Effector memory CD8-positive, alpha-beta T cell (primary cell): ENCODE results near the gene AZU1.
A peak's percentile ranks its signal among the peaks of the same experiment; 100 is the strongest.
"Not testable (repeated sequence)": the region's sequence is repeated elsewhere in the genome, so short reads cannot be mapped to it uniquely, and the experiment has no call there.

Experiments
- ATAC-seq: fragments of 150-1000 bp; cut with Tn5 transposase; replicated peaks from 2 replicates; pipeline ENCODE4 v1.10.0; 2021; ENCODE audit warnings: mild to moderate bottlenecking, moderate library complexity
- DNase-seq, 3 experiments: peaks; one replicate each; pipeline ENCODE4 v3.0.0; 2021
- H3K27ac Mint-ChIP-seq, 2 donors: one replicate each; pipeline ENCODE4 v1.8.0; 2022; ENCODE audit warnings: mild to moderate bottlenecking in 2 of 2, mixed read lengths in 2 of 2, moderate library complexity in 2 of 2
- H3K27me3 Mint-ChIP-seq, 2 donors: one replicate each; pipeline ENCODE4 v1.8.0; 2022; ENCODE audit warnings: mixed read lengths in 2 of 2
- H3K36me3 Mint-ChIP-seq: one replicate; pipeline ENCODE4 v1.8.0; 2022; ENCODE audit warnings: mild to moderate bottlenecking, moderate library complexity, mixed read lengths; ENCODE audit not compliant: insufficient read depth
- H3K4me1 Mint-ChIP-seq, 2 donors: one replicate each; pipeline ENCODE4 v1.8.0; 2022; ENCODE audit warnings: low read depth in 2 of 2, mixed read lengths in 2 of 2
- H3K4me3 Mint-ChIP-seq, 2 donors: one replicate each; pipeline ENCODE4 v1.8.0; 2022; ENCODE audit warnings: mild to moderate bottlenecking in 2 of 2, mixed read lengths in 2 of 2, moderate library complexity in 2 of 2
- H3K9me3 Mint-ChIP-seq, 2 donors: one replicate each; pipeline ENCODE4 v1.8.0; 2022; ENCODE audit warnings: mixed read lengths in 2 of 2

The AZU1 gene

DNA sequence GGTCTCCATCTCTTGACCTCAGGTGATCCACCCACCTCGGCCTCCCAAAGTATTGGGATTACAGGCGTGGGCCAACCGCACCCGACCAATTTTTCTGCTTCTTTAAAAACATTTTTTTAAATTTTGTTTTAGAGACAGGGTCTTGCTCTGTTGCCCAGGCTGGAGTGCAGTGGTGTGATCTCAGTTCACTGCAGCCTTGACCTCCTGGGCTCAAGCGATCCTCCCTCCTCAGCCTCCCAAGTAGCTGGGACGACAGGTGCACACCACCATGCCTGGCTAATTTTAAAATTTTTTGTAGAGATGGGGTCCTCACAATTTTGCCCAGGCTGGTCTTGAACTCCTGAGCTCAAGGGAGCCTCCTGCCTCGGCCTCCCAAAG is 15.2 kb downstream of the AZU1 start:
- not testable (repeated sequence) for H3K4me3 Mint-ChIP-seq, ATAC-seq, H3K27ac Mint-ChIP-seq, H3K9me3 Mint-ChIP-seq, DNase-seq, H3K4me1 Mint-ChIP-seq
- H3K27me3 Mint-ChIP-seq: peaks cover 40 to 62% of the 10 kb centered on the region in 2 donors
- peaks cover 13% of the 10 kb centered on the region for H3K36me3 Mint-ChIP-seq

DNA sequence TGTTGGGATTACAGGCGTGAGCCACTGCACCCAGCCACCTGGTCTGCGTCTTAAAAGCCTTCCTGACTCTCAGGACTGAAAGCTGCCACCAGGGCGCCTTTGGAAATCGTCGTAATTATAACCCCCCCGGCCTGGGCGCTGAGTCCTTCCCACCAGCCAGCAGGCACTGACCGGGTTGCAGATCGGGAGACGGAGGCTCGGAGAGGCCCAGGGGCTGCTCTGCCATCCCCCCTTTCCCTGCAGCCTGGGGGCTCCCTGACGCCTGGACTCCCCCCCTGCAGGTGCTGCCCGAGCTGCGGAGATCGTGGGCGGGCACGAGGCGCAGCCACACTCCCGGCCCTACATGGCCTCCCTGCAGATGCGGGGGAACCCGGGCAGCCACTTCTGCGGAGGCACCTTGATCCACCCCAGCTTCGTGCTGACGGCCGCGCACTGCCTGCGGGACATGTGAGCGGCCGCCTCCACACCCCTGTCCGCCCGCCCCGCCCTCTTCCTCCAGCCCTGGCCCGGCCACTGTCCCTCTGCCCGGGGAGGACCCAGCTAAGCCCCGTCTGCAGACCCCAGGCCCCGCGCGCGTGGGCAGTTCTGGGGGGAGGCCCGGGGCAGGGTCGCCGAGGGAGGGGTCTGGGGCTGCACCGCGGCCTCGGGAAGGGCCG is 15.7 kb downstream of the AZU1 start:
- no peaks in the 10 kb centered on the region for H3K9me3 Mint-ChIP-seq
- peaks cover 13% of the 10 kb centered on the region for H3K36me3 Mint-ChIP-seq
- H3K27ac Mint-ChIP-seq: no peak overlapping the region
- no peak overlapping the region for H3K4me3 Mint-ChIP-seq
- no peak for DNase-seq
- H3K27me3 Mint-ChIP-seq: peaks cover 45 to 67% of the 10 kb centered on the region in 2 donors
- peaks cover 6 to 7% of the 10 kb centered on the region in 2 donors for H3K4me1 Mint-ChIP-seq
- ATAC-seq: no peak

DNA sequence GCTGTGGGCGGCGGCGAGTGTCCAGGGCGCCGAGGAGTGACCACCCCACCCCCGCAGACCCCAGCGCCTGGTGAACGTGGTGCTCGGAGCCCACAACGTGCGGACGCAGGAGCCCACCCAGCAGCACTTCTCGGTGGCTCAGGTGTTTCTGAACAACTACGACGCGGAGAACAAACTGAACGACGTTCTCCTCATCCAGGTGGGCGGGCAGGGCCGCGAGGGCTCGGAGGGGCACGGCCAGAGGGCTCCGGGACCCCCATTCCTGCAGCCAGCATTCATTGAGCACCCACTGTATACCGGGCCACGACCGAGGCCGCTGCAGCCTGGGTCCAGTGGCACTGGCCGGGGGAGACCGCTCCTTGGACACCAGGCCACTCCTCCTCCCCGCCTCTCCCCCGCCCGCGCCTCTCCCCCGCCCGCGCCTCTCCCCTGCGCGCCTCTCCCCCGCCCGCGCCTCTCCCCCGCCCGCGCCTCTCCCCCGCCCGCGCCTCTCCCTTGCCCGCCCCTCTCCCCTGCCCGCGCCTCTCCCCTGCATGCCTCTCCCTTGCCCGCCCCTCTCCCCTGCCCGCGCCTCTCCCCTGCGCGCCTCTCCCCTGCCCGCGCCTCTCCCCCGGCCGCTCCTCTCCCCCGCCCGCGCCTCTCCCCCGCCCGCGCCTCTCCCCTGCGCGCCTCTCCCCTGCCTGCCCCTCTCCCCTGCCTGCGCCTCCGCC is 16.4 kb downstream of the AZU1 start:
- no peak for DNase-seq

DNA sequence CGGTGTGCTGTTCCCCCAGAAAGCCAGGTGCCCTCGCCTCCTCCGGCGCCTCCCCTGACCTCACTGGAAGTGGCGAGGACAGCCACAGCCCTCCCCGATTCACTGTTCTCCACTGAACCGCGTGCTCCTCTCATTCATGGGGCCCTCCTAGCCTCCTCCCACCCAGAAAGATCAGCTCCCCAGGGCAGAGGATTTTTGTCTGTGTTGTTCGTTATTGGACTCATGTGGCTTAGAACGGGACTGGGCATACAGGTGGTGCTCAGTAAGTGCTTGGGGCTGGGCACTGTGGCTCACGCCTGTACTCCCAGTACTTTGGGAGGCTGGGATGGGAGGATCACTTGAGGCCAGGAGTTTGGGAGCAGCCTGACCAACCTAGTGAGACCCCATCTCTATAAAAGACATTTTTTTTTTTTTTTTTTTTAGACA is 16.9 kb downstream of the AZU1 start:
- Mint-ChIP-seq H3K27me3 (peaks cover 43 to 73% of the 10 kb centered on the region in 2 donors), H3K4me1 (peaks cover 6 to 7% of the 10 kb centered on the region in 2 donors), H3K4me3 (peak overlapping the region; percentile 52 to 54), H3K9me3 (no peaks in the 10 kb centered on the region), H3K36me3 (peaks cover 13% of the 10 kb centered on the region), H3K27ac (peak overlapping the region in 1 of 2 donors; percentile 35)
- DNase-seq: no peak
- peak; percentile 60 for ATAC-seq

More for the DNA sequence above, 16.4 kb downstream of the AZU1 start:
- H3K4me1 Mint-ChIP-seq: peaks cover 6 to 7% of the 10 kb centered on the region in 2 donors
- H3K9me3 Mint-ChIP-seq: no peaks in the 10 kb centered on the region
- peak overlapping the region in 1 of 2 donors; percentile 35 for H3K27ac Mint-ChIP-seq
- H3K27me3 Mint-ChIP-seq: peaks cover 48 to 73% of the 10 kb centered on the region in 2 donors
- H3K36me3 Mint-ChIP-seq: peaks cover 13% of the 10 kb centered on the region
- peak overlapping the region; percentile 52 to 54 for H3K4me3 Mint-ChIP-seq
- ATAC-seq: no peak

DNA sequence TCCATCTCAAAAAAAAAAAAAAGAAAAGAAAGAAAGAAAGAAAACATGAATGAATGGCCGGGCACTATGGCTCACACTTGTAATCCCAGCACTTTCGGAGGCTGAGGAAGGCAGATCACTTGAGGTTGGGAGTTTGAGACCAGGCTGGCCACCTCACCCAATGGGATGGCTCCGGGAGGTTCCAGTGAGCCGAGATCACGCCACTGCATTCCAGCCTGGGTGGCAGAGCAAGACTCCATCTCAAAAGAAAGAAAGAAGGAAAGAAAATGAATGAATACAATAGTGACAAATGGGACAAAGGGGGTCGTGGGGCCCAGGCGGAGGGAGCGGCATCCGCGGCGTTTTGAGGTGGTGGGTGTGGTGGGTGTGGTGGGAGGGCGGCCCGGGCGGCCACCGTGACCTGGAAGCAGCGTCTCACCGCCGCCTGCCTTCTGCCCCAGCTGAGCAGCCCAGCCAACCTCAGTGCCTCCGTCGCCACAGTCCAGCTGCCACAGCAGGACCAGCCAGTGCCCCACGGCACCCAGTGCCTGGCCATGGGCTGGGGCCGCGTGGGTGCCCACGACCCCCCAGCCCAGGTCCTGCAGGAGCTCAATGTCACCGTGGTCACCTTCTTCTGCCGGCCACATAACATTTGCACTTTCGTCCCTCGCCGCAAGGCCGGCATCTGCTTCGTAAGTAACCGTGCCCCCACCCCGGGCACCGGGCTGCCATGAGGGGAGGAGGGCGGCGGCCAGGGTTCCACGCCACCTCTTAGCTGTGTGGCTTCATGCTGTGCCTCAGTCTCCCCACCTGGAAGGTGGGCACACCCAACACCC is 18.3 kb downstream of the AZU1 start:
- ATAC-seq: no peak
- H3K36me3 Mint-ChIP-seq: peaks cover 12% of the 10 kb centered on the region
- no peak overlapping the region for H3K4me3 Mint-ChIP-seq
- no peak for DNase-seq
- peak overlapping the region in 1 of 2 donors; percentile 49 for H3K27ac Mint-ChIP-seq
- H3K9me3 Mint-ChIP-seq: no peaks in the 10 kb centered on the region
- H3K4me1 Mint-ChIP-seq: peaks cover 6 to 7% of the 10 kb centered on the region in 2 donors
- peaks cover 41 to 76% of the 10 kb centered on the region in 2 donors for H3K27me3 Mint-ChIP-seq

DNA sequence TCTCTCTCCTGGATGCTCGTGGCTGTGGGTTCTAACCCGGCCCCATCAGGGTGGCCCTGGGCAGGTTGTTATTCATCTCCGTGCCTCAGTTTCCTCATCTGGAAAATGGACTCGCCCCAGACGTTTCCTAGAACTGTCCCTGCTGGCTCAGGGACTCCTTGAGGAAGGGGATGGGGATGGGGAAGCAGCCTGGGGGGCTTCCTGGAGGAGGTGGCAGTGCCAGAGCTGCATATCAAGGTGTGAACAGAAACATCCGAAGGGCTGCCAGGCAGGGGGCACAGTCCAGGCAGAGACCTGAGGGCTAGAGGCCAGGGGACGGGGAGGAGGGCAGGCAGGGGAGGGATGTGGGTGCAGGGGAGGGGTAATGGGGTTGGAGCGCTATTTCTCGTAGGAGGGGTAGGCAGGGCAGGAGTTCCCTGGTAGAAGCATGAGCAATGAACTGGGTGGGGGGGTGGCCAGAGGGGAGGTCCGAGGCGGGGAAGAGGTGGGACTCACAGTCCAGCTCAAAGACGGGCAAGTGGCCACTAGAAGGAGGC is 20.8 kb downstream of the AZU1 start:
- Mint-ChIP-seq H3K27ac (no peak overlapping the region), H3K9me3 (no peaks in the 10 kb centered on the region), H3K27me3 (peaks cover 36 to 68% of the 10 kb centered on the region in 2 donors), H3K36me3 (peaks cover 3% of the 10 kb centered on the region), H3K4me1 (peaks cover 5 to 7% of the 10 kb centered on the region in 2 donors), H3K4me3 (no peak overlapping the region)
- DNase-seq: no peak
- no peak for ATAC-seq

DNA sequence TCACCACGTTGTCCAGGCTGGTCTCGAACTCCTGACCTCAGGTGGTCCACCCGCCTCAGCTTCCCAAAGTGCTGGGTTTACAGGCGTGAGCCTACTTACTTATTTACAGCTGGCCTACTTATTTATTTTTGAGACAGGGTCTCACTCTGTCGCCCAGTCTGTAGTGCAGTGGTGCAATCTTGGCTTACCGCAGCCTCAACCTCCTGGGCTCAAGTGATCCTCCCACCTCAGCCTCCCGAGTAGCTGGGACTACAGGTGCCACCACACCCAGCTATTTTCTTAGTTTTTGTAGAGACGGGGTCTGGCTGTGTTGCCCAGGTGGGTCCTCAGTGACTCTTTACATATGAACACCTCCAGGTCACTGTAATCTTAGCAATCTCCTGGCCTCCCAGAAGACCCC is 21.6 kb downstream of the AZU1 start:
- not testable (repeated sequence) for H3K27ac Mint-ChIP-seq, DNase-seq, ATAC-seq, H3K36me3 Mint-ChIP-seq, H3K4me3 Mint-ChIP-seq, H3K9me3 Mint-ChIP-seq, H3K4me1 Mint-ChIP-seq
- H3K27me3 Mint-ChIP-seq: peaks cover 36 to 65% of the 10 kb centered on the region in 2 donors

DNA sequence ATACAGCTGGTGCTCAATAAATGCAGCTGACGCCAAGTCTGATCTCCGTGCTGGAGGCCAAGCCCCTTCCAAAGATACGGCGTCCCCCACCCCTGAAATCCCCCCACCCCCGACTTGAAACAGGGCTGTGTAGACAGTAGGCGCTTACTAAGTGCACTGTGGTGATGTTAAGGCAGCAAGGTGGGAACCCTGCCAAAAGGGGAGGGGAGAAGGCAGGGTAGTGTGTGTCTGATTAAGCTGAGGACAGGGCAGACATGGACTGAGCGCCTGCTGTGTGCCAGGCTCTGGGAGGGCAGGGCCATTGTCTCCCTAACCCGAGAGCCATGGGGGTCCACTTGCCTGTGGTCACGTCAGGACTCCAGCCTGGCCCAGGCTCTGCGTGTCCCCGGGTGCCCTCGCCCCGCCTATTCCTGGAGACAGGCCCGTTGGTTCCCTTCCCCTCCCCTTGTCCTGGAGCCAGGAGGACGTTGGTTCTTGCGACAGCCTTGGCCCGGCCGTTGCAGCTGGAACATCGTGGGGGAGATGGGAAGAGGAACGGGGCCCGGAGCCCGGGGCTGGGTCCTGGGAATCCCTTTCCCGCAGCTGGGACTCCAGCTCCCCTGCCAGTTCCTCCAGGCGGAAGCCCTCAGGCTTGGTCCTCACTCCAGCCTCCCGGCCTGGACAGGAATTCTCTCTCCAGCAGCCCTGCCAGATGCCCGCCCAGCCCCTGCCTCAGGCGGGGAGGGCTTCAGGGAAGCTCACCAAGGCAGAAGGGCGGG is 22.8 kb downstream of the AZU1 start:
- no peak overlapping the region for H3K27ac Mint-ChIP-seq
- no peak for DNase-seq
- peaks cover 30 to 53% of the 10 kb centered on the region in 2 donors for H3K27me3 Mint-ChIP-seq
- no peak for ATAC-seq
- H3K4me3 Mint-ChIP-seq: no peak overlapping the region
- H3K4me1 Mint-ChIP-seq: peaks cover 2 to 4% of the 10 kb centered on the region in 2 donors
- H3K9me3 Mint-ChIP-seq: no peaks in the 10 kb centered on the region
- peaks cover 3% of the 10 kb centered on the region for H3K36me3 Mint-ChIP-seq

DNA sequence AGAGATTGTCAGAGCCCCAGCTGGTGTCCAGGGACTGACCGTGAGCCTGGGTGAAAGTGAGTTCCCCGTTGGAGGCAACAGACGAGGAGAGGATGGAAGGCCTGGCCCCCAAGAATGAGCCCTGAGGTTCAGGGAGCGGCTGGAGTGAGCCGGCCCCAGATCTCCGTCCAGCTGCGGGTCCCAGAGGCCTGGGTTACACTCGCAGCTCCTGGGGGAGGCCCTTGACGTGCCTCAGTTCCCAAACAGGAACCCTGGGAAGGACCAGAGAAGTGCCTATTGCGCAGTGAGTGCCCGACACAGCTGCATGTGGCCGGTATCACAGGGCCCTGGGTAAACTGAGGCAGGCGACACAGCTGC is 23.3 kb downstream of the AZU1 start:
- H3K4me1 Mint-ChIP-seq: peaks cover 2 to 4% of the 10 kb centered on the region in 2 donors
- no peak overlapping the region for H3K4me3 Mint-ChIP-seq
- H3K27me3 Mint-ChIP-seq: peaks cover 25 to 47% of the 10 kb centered on the region in 2 donors
- no peak for DNase-seq
- H3K27ac Mint-ChIP-seq: no peak overlapping the region
- H3K9me3 Mint-ChIP-seq: no peaks in the 10 kb centered on the region
- ATAC-seq: no peak
- H3K36me3 Mint-ChIP-seq: peaks cover 3% of the 10 kb centered on the region

DNA sequence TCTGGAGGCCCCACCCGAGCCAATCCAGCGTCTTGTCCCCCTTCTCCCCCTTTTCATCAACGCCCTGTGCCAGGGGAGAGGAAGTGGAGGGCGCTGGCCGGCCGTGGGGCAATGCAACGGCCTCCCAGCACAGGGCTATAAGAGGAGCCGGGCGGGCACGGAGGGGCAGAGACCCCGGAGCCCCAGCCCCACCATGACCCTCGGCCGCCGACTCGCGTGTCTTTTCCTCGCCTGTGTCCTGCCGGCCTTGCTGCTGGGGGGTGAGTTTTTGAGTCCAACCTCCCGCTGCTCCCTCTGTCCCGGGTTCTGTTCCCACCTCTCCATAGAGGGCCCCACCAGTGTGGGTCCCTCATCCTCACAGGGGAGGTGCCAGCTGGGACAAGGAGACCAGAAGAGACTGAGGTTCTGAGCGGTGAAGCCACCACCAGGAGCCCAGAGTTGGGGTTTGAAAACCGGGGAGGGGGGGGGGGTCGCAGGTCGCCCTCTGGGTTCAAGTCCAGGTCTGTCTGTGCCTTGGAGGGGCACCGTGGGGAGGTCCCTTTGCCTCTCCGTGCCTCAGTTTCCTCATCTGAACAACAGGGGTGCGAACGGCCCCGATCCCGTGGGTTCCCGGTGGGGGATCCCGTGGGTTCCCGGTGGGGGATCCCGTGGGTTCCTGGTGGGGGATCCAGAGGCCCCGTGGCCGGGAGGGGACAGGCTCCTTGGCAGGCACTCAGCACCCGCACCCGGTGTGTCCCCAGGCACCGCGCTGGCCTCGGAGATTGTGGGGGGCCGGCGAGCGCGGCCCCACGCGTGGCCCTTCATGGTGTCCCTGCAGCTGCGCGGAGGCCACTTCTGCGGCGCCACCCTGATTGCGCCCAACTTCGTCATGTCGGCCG is 24.7 kb downstream of the AZU1 start, which contains the start of gene ELANE:
ELANE (plus strand) TSS at position 168 of the 878 bp plus-strand sequence; CDS start at position 194, 26 bp downstream.
- Mint-ChIP-seq H3K27me3 (peaks cover 15 to 37% of the 10 kb centered on the region in 2 donors), H3K27ac (no peak within 1 kb of the TSS), H3K36me3 (no peaks in the 10 kb centered on the region), H3K4me1 (peaks cover 1 to 3% of the 10 kb centered on the region in 2 donors), H3K4me3 (no peak within 1 kb of the TSS), H3K9me3 (no peaks in the 10 kb centered on the region)
- no peak for ATAC-seq
- no peak for DNase-seq

DNA sequence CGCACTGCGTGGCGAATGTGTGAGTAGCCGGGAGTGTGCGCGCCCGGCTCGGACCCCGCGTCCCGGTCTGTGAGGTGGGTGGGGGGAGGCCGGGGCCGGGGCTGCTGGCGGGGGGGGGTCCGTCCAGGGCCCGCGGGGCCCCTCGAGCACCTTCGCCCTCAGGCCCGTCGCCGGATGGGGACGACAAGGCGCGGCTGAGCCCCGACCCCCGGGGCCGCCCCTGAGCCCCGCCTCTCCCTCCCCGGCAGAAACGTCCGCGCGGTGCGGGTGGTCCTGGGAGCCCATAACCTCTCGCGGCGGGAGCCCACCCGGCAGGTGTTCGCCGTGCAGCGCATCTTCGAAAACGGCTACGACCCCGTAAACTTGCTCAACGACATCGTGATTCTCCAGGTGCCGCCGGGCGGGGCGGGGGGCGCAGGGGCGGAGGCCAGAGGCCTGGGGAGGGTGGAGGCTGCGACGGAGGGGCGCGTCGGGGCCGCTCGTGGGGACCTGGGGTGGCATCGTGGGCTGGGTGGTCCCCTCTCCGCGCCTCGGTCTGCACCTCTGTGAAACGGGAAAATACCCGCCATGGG is 25.5 kb downstream of the AZU1 start:
- H3K36me3 Mint-ChIP-seq: no peaks in the 10 kb centered on the region
- peaks cover 2 to 3% of the 10 kb centered on the region in 2 donors for H3K4me1 Mint-ChIP-seq
- H3K27me3 Mint-ChIP-seq: peaks cover 9 to 37% of the 10 kb centered on the region in 2 donors
- no peak for ATAC-seq
- no peak for DNase-seq
- no peaks in the 10 kb centered on the region for H3K9me3 Mint-ChIP-seq
- H3K27ac Mint-ChIP-seq: no peak overlapping the region
- no peak overlapping the region for H3K4me3 Mint-ChIP-seq
